ENCODE measurements around the gene XPO6.

DNA sequence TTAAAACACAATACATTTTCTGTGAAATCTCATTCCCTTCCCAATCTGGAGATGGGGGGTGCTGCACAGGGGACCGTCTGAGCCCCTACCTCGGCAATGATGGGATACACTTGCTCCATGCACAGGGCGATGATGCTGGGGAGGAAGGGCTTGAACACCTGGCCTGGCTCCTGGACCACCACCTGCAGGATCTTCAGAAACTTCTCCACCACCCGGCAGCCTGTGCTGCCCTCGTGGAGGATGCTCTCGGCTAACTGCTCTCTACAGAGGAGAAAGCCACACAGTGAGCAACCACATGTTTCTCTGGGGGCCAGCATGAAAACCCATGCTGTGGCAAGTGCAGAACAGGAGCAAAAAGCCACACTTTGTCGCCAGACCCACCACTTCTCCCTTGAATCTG lies 105.8 kb downstream of the XPO6 start:
- TF ChIP-seq ZFP62 (CRISPR knock-in tag; IDR thresholded peaks at IDR 0.05), result no peak
- TF ChIP-seq RARG (CRISPR knock-in tag; IDR thresholded peaks at IDR 0.05; ENCODE audit: low read depth), result no peak
- TF ChIP-seq, protein P1, sequence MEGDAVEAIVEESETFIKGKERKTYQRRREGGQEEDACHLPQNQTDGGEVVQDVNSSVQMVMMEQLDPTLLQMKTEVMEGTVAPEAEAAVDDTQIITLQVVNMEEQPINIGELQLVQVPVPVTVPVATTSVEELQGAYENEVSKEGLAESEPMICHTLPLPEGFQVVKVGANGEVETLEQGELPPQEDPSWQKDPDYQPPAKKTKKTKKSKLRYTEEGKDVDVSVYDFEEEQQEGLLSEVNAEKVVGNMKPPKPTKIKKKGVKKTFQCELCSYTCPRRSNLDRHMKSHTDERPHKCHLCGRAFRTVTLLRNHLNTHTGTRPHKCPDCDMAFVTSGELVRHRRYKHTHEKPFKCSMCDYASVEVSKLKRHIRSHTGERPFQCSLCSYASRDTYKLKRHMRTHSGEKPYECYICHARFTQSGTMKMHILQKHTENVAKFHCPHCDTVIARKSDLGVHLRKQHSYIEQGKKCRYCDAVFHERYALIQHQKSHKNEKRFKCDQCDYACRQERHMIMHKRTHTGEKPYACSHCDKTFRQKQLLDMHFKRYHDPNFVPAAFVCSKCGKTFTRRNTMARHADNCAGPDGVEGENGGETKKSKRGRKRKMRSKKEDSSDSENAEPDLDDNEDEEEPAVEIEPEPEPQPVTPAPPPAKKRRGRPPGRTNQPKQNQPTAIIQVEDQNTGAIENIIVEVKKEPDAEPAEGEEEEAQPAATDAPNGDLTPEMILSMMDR (CRISPR knock-in tag; IDR thresholded peaks at IDR 0.05), result no peak
- TF ChIP-seq ZSCAN30 (CRISPR knock-in tag; IDR thresholded peaks at IDR 0.05), result no peak
